Neural crest cell (in vitro differentiated cells): Measurements from ENCODE around the gene ITGB7. TPM values are rescaled to one million over a fixed set of nuclear protein-coding genes. Genes with fewer than 3 reads are reported as not detected.

Experiments used
- DNase-seq: peaks from one replicate; pipeline ENCODE4 v3.0.0; 2021; ENCODE audit warnings: low read depth, mixed read lengths, low spot score
- H3K27ac Mint-ChIP-seq: one replicate; pipeline ENCODE4 v1.8.0; 2021; ENCODE audit warnings: mild to moderate bottlenecking, mixed read lengths; ENCODE audit not compliant: unreplicated experiment
- H3K27me3 Mint-ChIP-seq: 2 replicates; pipeline ENCODE4 v1.8.0; 2021; ENCODE audit warnings: low read depth, mild to moderate bottlenecking, mixed read lengths
- H3K36me3 Mint-ChIP-seq: 2 replicates; pipeline ENCODE4 v1.8.0; 2021; ENCODE audit warnings: low read depth, mild to moderate bottlenecking, mixed read lengths
- H3K4me1 Mint-ChIP-seq: 2 replicates; pipeline ENCODE4 v1.8.0; 2021; ENCODE audit warnings: mixed read lengths
- H3K4me3 Mint-ChIP-seq: one replicate; pipeline ENCODE4 v1.8.0; 2021; ENCODE audit warnings: mild to moderate bottlenecking, mixed read lengths
- H3K9me3 Mint-ChIP-seq: 2 replicates; pipeline ENCODE4 v1.8.0; 2021; ENCODE audit warnings: mixed read lengths
- total RNA-seq: library from RNA; stranded (reverse); gene quantifications from 2 replicates; pipeline ENCODE4 v1.2.1, GENCODE V29; 2021
- TF ChIP-seq, protein P1 (sequence below): fragments of 200-600 bp; sonication (generic); conservative IDR thresholded peaks from 2 replicates; pipeline ENCODE4 v1.5.0; 2021; ENCODE audit warnings: antibody characterized with exemption, mild to moderate bottlenecking

ITGB7 gene
- total RNA-seq, 1 donor from 2014 or later = not detected

DNA sequence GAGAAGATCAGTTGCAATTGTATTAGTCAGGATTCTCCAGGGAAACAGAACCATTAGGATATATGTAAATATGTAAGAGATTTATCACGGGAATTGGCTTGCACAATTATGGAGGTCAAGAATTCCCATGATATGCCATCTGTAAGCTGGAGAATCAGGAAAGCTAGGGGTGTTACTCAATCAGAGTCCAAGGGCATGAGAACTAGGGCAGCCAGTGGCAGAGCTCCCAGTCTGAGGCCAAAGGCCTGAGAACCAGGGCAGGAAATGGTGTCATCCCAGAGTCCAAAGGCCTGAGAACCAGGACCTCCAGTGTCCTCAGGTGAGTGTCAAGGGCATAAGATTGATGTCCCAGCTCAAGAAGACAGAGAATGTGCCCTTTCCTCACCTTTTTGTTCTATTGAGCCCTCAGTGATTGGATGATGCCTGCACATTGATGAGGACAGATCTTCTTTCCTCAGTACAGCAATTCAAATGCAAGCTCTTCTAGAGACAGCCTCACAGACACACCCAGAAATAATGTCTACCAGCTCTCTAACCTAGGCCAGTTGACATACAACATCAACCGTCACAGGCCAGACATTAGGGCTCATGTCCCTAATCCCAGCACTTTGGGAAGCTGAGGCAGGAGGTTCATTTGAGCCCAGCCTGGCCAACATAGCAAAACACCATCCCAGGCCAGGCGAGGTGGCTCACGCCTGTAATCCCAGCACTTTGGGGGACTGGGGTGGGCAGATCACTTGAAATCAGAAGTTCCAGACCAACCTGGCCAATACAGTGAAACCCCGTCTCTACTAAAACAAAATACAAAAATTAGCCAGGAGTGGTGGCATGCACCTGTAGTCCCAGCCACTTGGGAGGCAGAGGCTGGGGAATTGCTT, 61.4 kb downstream of the ITGB7 start:
- no peak overlapping the region for H3K4me3 Mint-ChIP-seq
- DNase-seq = no peak
- no peaks in the 10 kb centered on the region for H3K27me3 Mint-ChIP-seq
- H3K27ac Mint-ChIP-seq = no peak overlapping the region
- TF ChIP-seq, protein P1, sequence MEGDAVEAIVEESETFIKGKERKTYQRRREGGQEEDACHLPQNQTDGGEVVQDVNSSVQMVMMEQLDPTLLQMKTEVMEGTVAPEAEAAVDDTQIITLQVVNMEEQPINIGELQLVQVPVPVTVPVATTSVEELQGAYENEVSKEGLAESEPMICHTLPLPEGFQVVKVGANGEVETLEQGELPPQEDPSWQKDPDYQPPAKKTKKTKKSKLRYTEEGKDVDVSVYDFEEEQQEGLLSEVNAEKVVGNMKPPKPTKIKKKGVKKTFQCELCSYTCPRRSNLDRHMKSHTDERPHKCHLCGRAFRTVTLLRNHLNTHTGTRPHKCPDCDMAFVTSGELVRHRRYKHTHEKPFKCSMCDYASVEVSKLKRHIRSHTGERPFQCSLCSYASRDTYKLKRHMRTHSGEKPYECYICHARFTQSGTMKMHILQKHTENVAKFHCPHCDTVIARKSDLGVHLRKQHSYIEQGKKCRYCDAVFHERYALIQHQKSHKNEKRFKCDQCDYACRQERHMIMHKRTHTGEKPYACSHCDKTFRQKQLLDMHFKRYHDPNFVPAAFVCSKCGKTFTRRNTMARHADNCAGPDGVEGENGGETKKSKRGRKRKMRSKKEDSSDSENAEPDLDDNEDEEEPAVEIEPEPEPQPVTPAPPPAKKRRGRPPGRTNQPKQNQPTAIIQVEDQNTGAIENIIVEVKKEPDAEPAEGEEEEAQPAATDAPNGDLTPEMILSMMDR = no peak
- no peaks in the 10 kb centered on the region for H3K36me3 Mint-ChIP-seq
- H3K4me1 Mint-ChIP-seq = peaks cover 3% of the 10 kb centered on the region
- H3K9me3 Mint-ChIP-seq = no peaks in the 10 kb centered on the region

GRCh38 chr12:53143355-53143754, 63.7 kb downstream of the ITGB7 start:
- TF ChIP-seq, protein P1 = no peak
- H3K27me3 Mint-ChIP-seq = no peaks in the 10 kb centered on the region
- DNase-seq = no peak
- H3K9me3 Mint-ChIP-seq = peaks cover 3% of the 10 kb centered on the region
- no peak overlapping the region for H3K27ac Mint-ChIP-seq
- H3K4me1 Mint-ChIP-seq = no peaks in the 10 kb centered on the region
- H3K4me3 Mint-ChIP-seq = no peak overlapping the region
- no peaks in the 10 kb centered on the region for H3K36me3 Mint-ChIP-seq

Other genes with a start within 250 kb of the ITGB7 start
- gene EIF4B, start 200.8 kb downstream of the ITGB7 start, total RNA-seq = 514 and 527 TPM in 2 replicates
- gene TNS2, start 157.2 kb downstream of the ITGB7 start, total RNA-seq = 14.2 and 22.8 TPM in 2 replicates
- 8.8 and 11.2 TPM in 2 replicates for gene SPRYD3, start 127.9 kb downstream of the ITGB7 start, total RNA-seq
- 0.72 and 0.73 TPM in 2 replicates for gene IGFBP6, start 109.6 kb downstream of the ITGB7 start, total RNA-seq
- not detected in 2 replicates for gene SOAT2, start 103.8 kb downstream of the ITGB7 start, total RNA-seq
- 52.7 and 59.6 TPM in 2 replicates for gene ZNF740, start 26.5 kb downstream of the ITGB7 start, total RNA-seq
- 22.1 and 26.5 TPM in 2 replicates for gene CSAD, start 26.3 kb downstream of the ITGB7 start, total RNA-seq
- 5.4 and 5.9 TPM in 2 replicates for gene RARG, start 25.0 kb upstream of the ITGB7 start, total RNA-seq
- gene ESPL1, start 61.0 kb upstream of the ITGB7 start, total RNA-seq = 56.3 and 65.8 TPM in 2 replicates
- 324 and 326 TPM in 2 replicates for gene PFDN5, start 88.3 kb upstream of the ITGB7 start, total RNA-seq
- gene MYG1, start 92.4 kb upstream of the ITGB7 start, total RNA-seq = 67.1 and 72.7 TPM in 2 replicates
- gene AAAS, start 114.4 kb upstream of the ITGB7 start, total RNA-seq = 94.1 and 95.1 TPM in 2 replicates
- 0.07 TPM in 1 of 2 replicates, not detected in the other for gene SP7, start 129.1 kb upstream of the ITGB7 start, total RNA-seq
- 88.1 and 96.0 TPM in 2 replicates for gene SP1, start 172.9 kb upstream of the ITGB7 start, total RNA-seq
- not detected in 2 replicates for gene AMHR2, start 216.6 kb upstream of the ITGB7 start, total RNA-seq
- gene PRR13, start 234.5 kb upstream of the ITGB7 start, total RNA-seq = 82.8 and 89.1 TPM in 2 replicates
- gene PCBP2, start 244.9 kb upstream of the ITGB7 start, total RNA-seq = 1,351 and 1,375 TPM in 2 replicates